HepG2 (cell line): Measurements from ENCODE around the gene CYP4A22. TPM values are rescaled to one million over a fixed set of nuclear protein-coding genes. Genes with fewer than 3 reads are reported as not detected.

Experiments
- ATF4 ChIP-seq, 2 experiments: fragments of 450-650 bp in 1 of 2; sonication (generic) in 1 of 2; formaldehyde crosslinking; IDR thresholded peaks; 2 replicates each; pipeline versions ENCODE4 v1.5.0 to v1.8.0; 2020 to 2022; ENCODE audit warnings: mild to moderate bottlenecking in 1 of 2, missing genetic modification reagents in 1 of 2
- BRD4 ChIP-seq: sonication (generic); formaldehyde crosslinking; IDR thresholded peaks from 2 replicates; pipeline ENCODE4 v1.4.0; 2020; ENCODE audit warnings: missing genetic modification reagents
- ELF3 ChIP-seq: IDR thresholded peaks from 2 replicates; pipeline ENCODE4 v1.6.1; 2016; ENCODE audit warnings: missing genetic modification reagents, missing compliant biosample characterization
- KDM4B ChIP-seq: sonication (generic); formaldehyde crosslinking; IDR thresholded peaks from 2 replicates; pipeline ENCODE4 v1.4.0; 2020; ENCODE audit warnings: missing genetic modification reagents
- MTA1 ChIP-seq: sonication (generic); formaldehyde crosslinking; IDR thresholded peaks from 2 replicates; pipeline ENCODE4 v1.4.0; 2020; ENCODE audit warnings: missing genetic modification reagents, mild to moderate bottlenecking, borderline replicate concordance
- NCOA2 ChIP-seq: sonication (generic); formaldehyde crosslinking; IDR thresholded peaks from 2 replicates; pipeline ENCODE4 v1.8.0; 2022; ENCODE audit warnings: inconsistent platforms
- NPAS2 ChIP-seq: sonication (generic); formaldehyde crosslinking; IDR thresholded peaks from 2 replicates; pipeline ENCODE4 v1.8.0; 2022; ENCODE audit warnings: mild to moderate bottlenecking, missing genetic modification reagents, borderline replicate concordance
- RBM22 ChIP-seq: fragments of 200-400 bp; formaldehyde crosslinking; optimal IDR thresholded peaks from 2 replicates; pipeline ENCODE3; 2017; ENCODE audit warnings: mild to moderate bottlenecking, low read length, moderate library complexity
- SMAD1 ChIP-seq: sonication (generic); formaldehyde crosslinking; IDR thresholded peaks from 2 replicates; pipeline ENCODE4 v1.4.0; 2020; ENCODE audit warnings: missing genetic modification reagents, low read depth, mild to moderate bottlenecking, borderline replicate concordance
- TSC22D2 ChIP-seq: sonication (generic); formaldehyde crosslinking; IDR thresholded peaks from 2 replicates; pipeline ENCODE4 v1.5.1; 2020; ENCODE audit warnings: missing genetic modification reagents, mild to moderate bottlenecking, borderline replicate concordance
- ZFY ChIP-seq: sonication (generic); formaldehyde crosslinking; IDR thresholded peaks from 2 replicates; pipeline ENCODE4 v1.4.0; 2020; ENCODE audit warnings: missing genetic modification reagents
- ZNF12 ChIP-seq: sonication (generic); formaldehyde crosslinking; IDR thresholded peaks from 2 replicates; pipeline ENCODE4 v1.5.0; 2020; ENCODE audit warnings: missing genetic modification reagents
- ZNF280D ChIP-seq: sonication (generic); formaldehyde crosslinking; IDR thresholded peaks from 2 replicates; pipeline ENCODE4 v1.5.1; 2020; ENCODE audit warnings: mild to moderate bottlenecking, missing genetic modification reagents
- ZNF431 ChIP-seq: sonication (generic); formaldehyde crosslinking; IDR thresholded peaks from 2 replicates; pipeline ENCODE4 v1.9.0; 2022; ENCODE audit warnings: missing genetic modification reagents, low read depth, mild to moderate bottlenecking, borderline replicate concordance
- ZNF616 ChIP-seq: sonication (generic); formaldehyde crosslinking; IDR thresholded peaks from 2 replicates; pipeline ENCODE4 v1.5.0; 2020; ENCODE audit warnings: low read depth, mild to moderate bottlenecking, missing genetic modification reagents
- ZNF747 ChIP-seq: sonication (generic); formaldehyde crosslinking; IDR thresholded peaks from 2 replicates; pipeline ENCODE4 v1.8.1; 2023; ENCODE audit warnings: missing genetic modification reagents, mild to moderate bottlenecking, borderline replicate concordance
- ZNF841 ChIP-seq: sonication (generic); formaldehyde crosslinking; IDR thresholded peaks from 2 replicates; pipeline ENCODE4 v1.8.1; 2023; ENCODE audit warnings: missing genetic modification reagents, borderline replicate concordance
- ZNF878 ChIP-seq: sonication (generic); formaldehyde crosslinking; IDR thresholded peaks from 2 replicates; pipeline ENCODE4 v1.8.1; 2023; ENCODE audit warnings: mild to moderate bottlenecking, missing genetic modification reagents, moderate library complexity
- polyA plus RNA-seq, 8 experiments: library from polyadenylated mRNA; depleted of rRNA in 3 of 8; stranded (reverse) in 7 of 8; unstranded in 1 of 8; fragments of >200 nt; fragmentation: Illumina TruSeq in 4 of 8; extraction: Trizol in 4 of 8; gene quantifications; 2 replicates each; pipeline versions ENCODE4 v1.2.1 to v1.2.3, GENCODE V29; 2011 to 2016; ENCODE audit warnings: low read depth in 4 of 8, missing spikeins in 1 of 8, mixed read lengths in 1 of 8; ENCODE audit not compliant: insufficient read depth in 1 of 8
- total RNA-seq, 5 experiments: library from RNA; depleted of rRNA; stranded (reverse); fragments of >200 nt; fragmentation: Illumina TruSeq; extraction: Trizol; gene quantifications; 2 replicates each; pipeline ENCODE4 v1.2.3, GENCODE V29; 2016; ENCODE audit warnings: low read depth in 1 of 5
- TF ChIP-seq, protein P1 (sequence below): IDR thresholded peaks from 2 replicates; pipeline ENCODE4 v1.6.1; 2016; ENCODE audit warnings: control low read depth
- TF ChIP-seq, protein P2 (sequence below): IDR thresholded peaks from 2 replicates; pipeline ENCODE4 v1.6.1; 2016
- TF ChIP-seq, protein P3 (sequence below): sonication (generic); formaldehyde crosslinking; IDR thresholded peaks from 2 replicates; pipeline ENCODE4 v1.8.0; 2022; ENCODE audit warnings: mild to moderate bottlenecking, missing genetic modification reagents, borderline replicate concordance
- TF ChIP-seq, protein P4 (sequence below): sonication (generic); formaldehyde crosslinking; IDR thresholded peaks from 2 replicates; pipeline ENCODE4 v1.5.0; 2020; ENCODE audit warnings: missing genetic modification reagents

The CYP4A22 gene
- total and polyA plus RNA-seq, 2 of the 13 experiments (the other 11 are each of a cell fraction or from before 2014, with no cell fraction given), result not detected

DNA sequence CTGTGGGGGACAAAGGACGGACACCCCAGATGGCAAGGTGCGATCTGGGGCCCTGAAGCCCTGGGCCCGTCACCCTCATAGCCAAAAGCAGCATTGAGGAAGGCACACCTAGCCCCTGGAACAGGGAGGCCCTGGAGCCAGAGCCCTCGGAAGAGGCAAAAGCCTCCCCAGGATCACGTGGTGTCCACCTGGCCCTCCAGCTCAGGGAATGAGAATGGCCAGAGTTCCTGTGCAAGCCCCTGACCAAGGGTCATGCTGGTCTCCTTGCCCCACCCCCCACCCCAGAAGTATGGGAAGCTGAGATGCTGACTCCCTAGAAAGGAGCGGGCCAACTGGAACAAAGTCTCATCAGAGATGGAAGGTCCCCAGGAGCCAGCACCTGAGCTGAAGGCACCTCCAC, 53.6 kb downstream of the CYP4A22 start (continued):
- no peak for TF ChIP-seq RBM22
- TF ChIP-seq, protein P1, sequence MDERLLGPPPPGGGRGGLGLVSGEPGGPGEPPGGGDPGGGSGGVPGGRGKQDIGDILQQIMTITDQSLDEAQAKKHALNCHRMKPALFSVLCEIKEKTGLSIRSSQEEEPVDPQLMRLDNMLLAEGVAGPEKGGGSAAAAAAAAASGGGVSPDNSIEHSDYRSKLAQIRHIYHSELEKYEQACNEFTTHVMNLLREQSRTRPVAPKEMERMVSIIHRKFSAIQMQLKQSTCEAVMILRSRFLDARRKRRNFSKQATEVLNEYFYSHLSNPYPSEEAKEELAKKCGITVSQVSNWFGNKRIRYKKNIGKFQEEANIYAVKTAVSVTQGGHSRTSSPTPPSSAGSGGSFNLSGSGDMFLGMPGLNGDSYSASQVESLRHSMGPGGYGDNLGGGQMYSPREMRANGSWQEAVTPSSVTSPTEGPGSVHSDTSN, result no peak
- TF ChIP-seq ZFY, result no peak
- TF ChIP-seq ZNF616 (CRISPR knock-in tag), result 0 out of 2 replicates have a peak, but pooled peaks have one; percentile 66
- no peak for TF ChIP-seq ZNF431 (CRISPR knock-in tag)
- TF ChIP-seq NPAS2 (CRISPR knock-in tag), result no peak
- no peak for TF ChIP-seq ZNF747 (CRISPR knock-in tag)
- no peak for TF ChIP-seq SMAD1 (CRISPR knock-in tag)
- TF ChIP-seq BRD4 (CRISPR knock-in tag), result no peak
- no peak for TF ChIP-seq ZNF841 (CRISPR knock-in tag)
- peak; percentile 39; the same call in 1 of the 2 replicates for TF ChIP-seq MTA1 (CRISPR knock-in tag)
- TF ChIP-seq, protein P2, sequence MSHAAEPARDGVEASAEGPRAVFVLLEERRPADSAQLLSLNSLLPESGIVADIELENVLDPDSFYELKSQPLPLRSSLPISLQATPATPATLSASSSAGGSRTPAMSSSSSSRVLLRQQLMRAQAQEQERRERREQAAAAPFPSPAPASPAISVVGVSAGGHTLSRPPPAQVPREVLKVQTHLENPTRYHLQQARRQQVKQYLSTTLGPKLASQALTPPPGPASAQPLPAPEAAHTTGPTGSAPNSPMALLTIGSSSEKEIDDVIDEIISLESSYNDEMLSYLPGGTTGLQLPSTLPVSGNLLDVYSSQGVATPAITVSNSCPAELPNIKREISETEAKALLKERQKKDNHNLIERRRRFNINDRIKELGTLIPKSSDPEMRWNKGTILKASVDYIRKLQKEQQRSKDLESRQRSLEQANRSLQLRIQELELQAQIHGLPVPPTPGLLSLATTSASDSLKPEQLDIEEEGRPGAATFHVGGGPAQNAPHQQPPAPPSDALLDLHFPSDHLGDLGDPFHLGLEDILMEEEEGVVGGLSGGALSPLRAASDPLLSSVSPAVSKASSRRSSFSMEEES (CRISPR knock-in tag), result no peak
- TF ChIP-seq ATF4 (CRISPR knock-in tag; IDR thresholded peaks at IDR 0.05), result no peak
- TF ChIP-seq, protein P3, sequence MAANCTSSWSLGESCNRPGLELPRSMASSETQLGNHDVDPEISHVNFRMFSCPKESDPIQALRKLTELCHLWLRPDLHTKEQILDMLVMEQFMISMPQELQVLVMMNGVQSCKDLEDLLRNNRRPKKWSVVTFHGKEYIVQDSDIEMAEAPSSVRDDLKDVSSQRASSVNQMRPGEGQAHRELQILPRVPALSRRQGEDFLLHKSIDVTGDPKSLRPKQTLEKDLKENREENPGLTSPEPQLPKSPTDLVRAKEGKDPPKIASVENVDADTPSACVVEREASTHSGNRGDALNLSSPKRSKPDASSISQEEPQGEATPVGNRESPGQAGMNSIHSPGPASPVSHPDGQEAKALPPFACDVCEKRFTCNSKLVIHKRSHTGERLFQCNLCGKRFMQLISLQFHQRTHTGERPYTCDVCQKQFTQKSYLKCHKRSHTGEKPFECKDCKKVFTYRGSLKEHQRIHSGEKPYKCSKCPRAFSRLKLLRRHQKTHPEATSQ, result no peak
- TF ChIP-seq ELF3, result no peak
- no peak for TF ChIP-seq ZNF878
- no peak for TF ChIP-seq NCOA2 (CRISPR knock-in tag)
- 0 out of 2 replicates have a peak, but pooled peaks have one; percentile 15 for TF ChIP-seq ZNF280D (CRISPR knock-in tag)
- TF ChIP-seq, protein P4, sequence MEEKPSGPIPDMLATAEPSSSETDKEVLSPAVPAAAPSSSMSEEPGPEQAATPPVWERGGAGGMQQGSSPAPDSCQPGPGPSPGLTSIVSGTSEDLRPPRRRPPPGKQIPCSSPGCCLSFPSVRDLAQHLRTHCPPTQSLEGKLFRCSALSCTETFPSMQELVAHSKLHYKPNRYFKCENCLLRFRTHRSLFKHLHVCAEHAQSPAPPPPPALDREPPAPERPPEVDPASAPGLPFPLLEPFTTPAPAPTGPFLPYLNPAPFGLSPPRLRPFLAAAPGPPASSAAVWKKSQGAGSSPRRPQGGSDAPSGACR, result no peak
- TF ChIP-seq KDM4B, result no peak
- no peak for TF ChIP-seq TSC22D2 (CRISPR knock-in tag)
- TF ChIP-seq ZNF12 (CRISPR knock-in tag), result no peak
